ENCODE results near the gene VWCE.

- TF ChIP-seq EZH2 (IDR thresholded peaks at IDR 0.05; ENCODE audit: low read length), result no peak
- TF ChIP-seq, protein P1, sequence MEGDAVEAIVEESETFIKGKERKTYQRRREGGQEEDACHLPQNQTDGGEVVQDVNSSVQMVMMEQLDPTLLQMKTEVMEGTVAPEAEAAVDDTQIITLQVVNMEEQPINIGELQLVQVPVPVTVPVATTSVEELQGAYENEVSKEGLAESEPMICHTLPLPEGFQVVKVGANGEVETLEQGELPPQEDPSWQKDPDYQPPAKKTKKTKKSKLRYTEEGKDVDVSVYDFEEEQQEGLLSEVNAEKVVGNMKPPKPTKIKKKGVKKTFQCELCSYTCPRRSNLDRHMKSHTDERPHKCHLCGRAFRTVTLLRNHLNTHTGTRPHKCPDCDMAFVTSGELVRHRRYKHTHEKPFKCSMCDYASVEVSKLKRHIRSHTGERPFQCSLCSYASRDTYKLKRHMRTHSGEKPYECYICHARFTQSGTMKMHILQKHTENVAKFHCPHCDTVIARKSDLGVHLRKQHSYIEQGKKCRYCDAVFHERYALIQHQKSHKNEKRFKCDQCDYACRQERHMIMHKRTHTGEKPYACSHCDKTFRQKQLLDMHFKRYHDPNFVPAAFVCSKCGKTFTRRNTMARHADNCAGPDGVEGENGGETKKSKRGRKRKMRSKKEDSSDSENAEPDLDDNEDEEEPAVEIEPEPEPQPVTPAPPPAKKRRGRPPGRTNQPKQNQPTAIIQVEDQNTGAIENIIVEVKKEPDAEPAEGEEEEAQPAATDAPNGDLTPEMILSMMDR (optimal IDR thresholded peaks at IDR 0.05 in 1 of 3, IDR thresholded peaks at IDR 0.05 in 1 of 3, conservative IDR thresholded peaks at IDR 0.05 in 1 of 3; ENCODE audit: extremely low read depth in 1 of 3, insufficient read depth in 2 of 3, low read length in 3 of 3), result no peak
These were observed 36.6 kb downstream of the VWCE start for GRCh38 chr11:61258546-61258945.

Measured in keratinocyte (primary cell).